ENCODE measurements around the gene ANKRD6.
A peak's percentile ranks its signal among the peaks of the same experiment; 100 is the strongest.

Gene ANKRD6

DNA sequence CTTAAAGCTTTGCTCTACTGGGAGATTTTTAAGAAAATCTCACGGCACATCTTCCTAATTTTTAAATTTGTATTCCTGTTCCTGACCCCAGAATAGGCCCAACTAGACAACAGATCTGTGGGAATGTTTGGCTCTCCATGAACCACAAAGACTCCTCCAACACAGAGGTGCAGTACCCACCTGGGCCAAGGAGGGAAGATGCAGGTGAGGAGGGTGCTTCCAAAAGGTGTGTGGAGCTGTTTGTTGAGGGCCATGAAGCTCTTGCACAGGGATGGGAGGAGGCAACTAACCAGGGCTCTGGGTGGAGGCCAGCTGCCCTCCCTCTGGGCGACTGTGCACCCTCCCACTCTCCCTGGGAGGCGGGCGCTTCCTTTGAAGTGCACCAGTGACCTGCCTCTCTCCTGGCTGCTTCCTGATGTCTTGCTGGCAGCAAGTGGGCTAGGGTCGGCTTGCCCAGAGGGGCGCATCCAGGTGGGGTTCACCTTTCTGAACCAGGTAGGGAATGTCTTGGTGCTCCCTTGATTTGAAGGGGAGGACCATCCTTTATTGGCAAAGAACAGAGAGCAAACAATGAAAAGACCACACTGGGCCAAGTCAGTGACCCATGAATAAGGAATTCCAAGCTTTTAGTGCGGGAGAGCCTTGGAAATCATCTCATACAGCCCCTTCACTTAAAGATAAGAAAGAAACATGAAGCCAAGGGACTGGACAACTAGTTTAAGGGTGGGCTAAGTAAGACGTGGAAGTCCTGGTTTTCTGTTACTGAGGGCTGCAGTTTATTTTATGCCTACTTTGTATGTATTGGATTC, 76.0 kb downstream of the ANKRD6 start:
- H2BK12ac ChIP-seq (ENCODE audit: low read length), result no peak overlapping the region
- peak overlapping the region; percentile 11 for H3K23ac ChIP-seq (ENCODE audit: low read depth, low read length, poor library complexity)
- no CpG with 5 or more reads among the region's 8 CpGs for WGBS, 2 donors (ENCODE audit: extremely low coverage in 2 of 2, insufficient read length in 2 of 2, insufficient replicate concordance in 1 of 2)
- H2AFZ ChIP-seq (ENCODE audit: low read length), result no peak overlapping the region
- H3K14ac ChIP-seq (ENCODE audit: low read length), result no peak overlapping the region
- no peaks in the 10 kb centered on the region for H3K27me3 ChIP-seq (ENCODE audit: control insufficient read depth in 3 of 3, insufficient read depth in 3 of 3, low read depth in 1 of 3, low read length in 3 of 3)
- H3K79me1 ChIP-seq (ENCODE audit: low read depth, low read length), result peaks cover 3% of the 10 kb centered on the region
- no peak overlapping the region for H3K27ac ChIP-seq (replicated peaks; ENCODE audit: low read length)
- no peak overlapping the region for H4K91ac ChIP-seq (ENCODE audit: low read depth, low read length, poor library complexity)
- H3K4ac ChIP-seq (ENCODE audit: low read length), result no peak overlapping the region
- no peak overlapping the region for H3K4me2 ChIP-seq (ENCODE audit: insufficient read depth, low read length, poor library complexity, severe bottlenecking)
- no peak overlapping the region for H4K8ac ChIP-seq (ENCODE audit: low read depth, low read length)
- H2BK15ac ChIP-seq (ENCODE audit: low read length), result peak overlapping the region; percentile 86
- peak overlapping the region; percentile 67 for H3K18ac ChIP-seq (ENCODE audit: low read length)
- DNase-seq (ENCODE audit: low spot score), result no peak
- no peaks in the 10 kb centered on the region for H3K9me3 ChIP-seq (replicated peaks in 1 of 2; ENCODE audit: control insufficient read depth in 2 of 2, insufficient read depth in 1 of 2, low read depth in 1 of 2, low read length in 2 of 2)
- no peak overlapping the region for H2BK5ac ChIP-seq (ENCODE audit: low read length)
- no peak overlapping the region for H3K4me3 ChIP-seq (ENCODE audit: low read length in 2 of 2)
- H2AK5ac ChIP-seq (ENCODE audit: low read depth, low read length), result no peak overlapping the region
- peaks cover 0 to 4% of the 10 kb centered on the region in 2 donors for H3K36me3 ChIP-seq (replicated peaks in 1 of 2; ENCODE audit: control insufficient read depth in 2 of 2, insufficient read depth in 2 of 2, low read length in 2 of 2)
- peak overlapping the region; percentile 30 for H2BK120ac ChIP-seq (ENCODE audit: low read depth, low read length)
- peaks cover 7 to 15% of the 10 kb centered on the region in 2 donors for H3K4me1 ChIP-seq (ENCODE audit: control insufficient read depth in 2 of 2, insufficient read depth in 1 of 2, low read depth in 1 of 2, low read length in 2 of 2)
- no peak overlapping the region for H3K9ac ChIP-seq (ENCODE audit: low read depth, low read length, poor library complexity)

DNA sequence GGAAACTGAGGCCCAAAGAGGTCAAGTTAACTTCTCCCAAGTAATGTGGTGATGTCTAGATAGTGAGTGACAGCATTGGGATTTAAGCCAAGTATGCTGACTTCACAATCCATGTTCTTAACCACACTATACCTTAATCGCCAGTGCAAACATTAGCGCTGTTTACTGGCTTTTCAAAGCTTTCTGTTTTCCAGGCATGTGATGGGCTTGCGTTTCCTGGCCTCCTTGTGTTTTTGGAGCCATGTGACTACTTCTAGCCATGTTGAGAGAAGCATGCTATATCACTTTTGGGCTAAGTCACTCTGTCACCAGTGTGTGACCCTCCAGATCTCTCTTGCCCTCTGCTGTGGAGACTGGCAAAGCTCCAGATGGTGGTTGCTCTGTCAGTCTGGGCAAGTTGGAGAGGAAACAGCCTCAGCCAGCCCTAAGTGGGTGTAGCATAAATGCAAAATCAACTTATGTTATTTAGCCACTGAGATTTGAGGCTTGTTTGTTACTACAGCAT, 76.9 kb downstream of the ANKRD6 start:
- no peak for DNase-seq (ENCODE audit: low spot score)
- Histone ChIP-seq H3K4me1 (ENCODE audit: control insufficient read depth in 2 of 2, insufficient read depth in 1 of 2, low read depth in 1 of 2, low read length in 2 of 2) (peaks cover 7 to 15% of the 10 kb centered on the region in 2 donors), H2BK120ac (ENCODE audit: low read depth, low read length) (no peak overlapping the region), H3K27ac (replicated peaks; ENCODE audit: low read length) (no peak overlapping the region), H3K4ac (ENCODE audit: low read length) (no peak overlapping the region), H2BK12ac (ENCODE audit: low read length) (no peak overlapping the region), H3K9ac (ENCODE audit: low read depth, low read length, poor library complexity) (no peak overlapping the region), H3K4me3 (ENCODE audit: low read length in 2 of 2) (no peak overlapping the region), H3K9me3 (replicated peaks in 1 of 2; ENCODE audit: control insufficient read depth in 2 of 2, insufficient read depth in 1 of 2, low read depth in 1 of 2, low read length in 2 of 2) (no peaks in the 10 kb centered on the region), H3K23ac (ENCODE audit: low read depth, low read length, poor library complexity) (no peak overlapping the region), H2AFZ (ENCODE audit: low read length) (no peak overlapping the region), H3K27me3 (ENCODE audit: control insufficient read depth in 3 of 3, insufficient read depth in 3 of 3, low read depth in 1 of 3, low read length in 3 of 3) (no peaks in the 10 kb centered on the region), H2AK5ac (ENCODE audit: low read depth, low read length) (no peak overlapping the region), H3K18ac (ENCODE audit: low read length) (no peak overlapping the region), H2BK15ac (ENCODE audit: low read length) (no peak overlapping the region), H3K36me3 (replicated peaks in 1 of 2; ENCODE audit: control insufficient read depth in 2 of 2, insufficient read depth in 2 of 2, low read length in 2 of 2) (peaks cover 0 to 4% of the 10 kb centered on the region in 2 donors), H3K14ac (ENCODE audit: low read length) (no peak overlapping the region), H3K4me2 (ENCODE audit: insufficient read depth, low read length, poor library complexity, severe bottlenecking) (no peak overlapping the region), H3K79me1 (ENCODE audit: low read depth, low read length) (peaks cover 3% of the 10 kb centered on the region), H2BK5ac (ENCODE audit: low read length) (no peak overlapping the region), H4K8ac (ENCODE audit: low read depth, low read length) (no peak overlapping the region), H4K91ac (ENCODE audit: low read depth, low read length, poor library complexity) (no peak overlapping the region)
- no CpG with 5 or more reads among the region's 3 CpGs for WGBS, 2 donors (ENCODE audit: extremely low coverage in 2 of 2, insufficient read length in 2 of 2, insufficient replicate concordance in 1 of 2)

DNA sequence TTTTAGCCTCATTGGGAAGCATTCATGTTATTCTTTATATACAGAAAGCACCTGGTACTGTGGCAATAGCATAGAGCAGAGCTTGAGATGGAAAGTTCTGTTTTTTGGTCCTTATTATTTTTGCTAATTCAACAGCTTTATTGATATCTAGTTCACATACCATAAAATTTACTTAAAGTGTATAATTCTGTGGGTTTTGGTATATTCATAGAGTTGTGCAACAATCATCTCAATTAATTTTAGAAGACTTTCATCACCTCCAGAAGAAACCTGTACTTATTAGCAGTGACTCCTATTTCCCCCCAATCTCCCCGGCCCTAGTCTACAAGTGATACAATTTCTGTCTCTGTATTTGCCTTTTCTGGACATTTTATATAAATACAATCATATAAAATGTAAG, 77.4 kb downstream of the ANKRD6 start:
- Histone ChIP-seq H4K91ac (ENCODE audit: low read depth, low read length, poor library complexity) (no peak overlapping the region), H3K9me3 (replicated peaks in 1 of 2; ENCODE audit: control insufficient read depth in 2 of 2, insufficient read depth in 1 of 2, low read depth in 1 of 2, low read length in 2 of 2) (no peaks in the 10 kb centered on the region), H2BK12ac (ENCODE audit: low read length) (no peak overlapping the region), H3K9ac (ENCODE audit: low read depth, low read length, poor library complexity) (no peak overlapping the region), H3K36me3 (replicated peaks in 1 of 2; ENCODE audit: control insufficient read depth in 2 of 2, insufficient read depth in 2 of 2, low read length in 2 of 2) (peaks cover 0 to 4% of the 10 kb centered on the region in 2 donors), H3K18ac (ENCODE audit: low read length) (no peak overlapping the region), H3K27me3 (ENCODE audit: control insufficient read depth in 3 of 3, insufficient read depth in 3 of 3, low read depth in 1 of 3, low read length in 3 of 3) (no peaks in the 10 kb centered on the region), H3K27ac (replicated peaks; ENCODE audit: low read length) (no peak overlapping the region), H3K4ac (ENCODE audit: low read length) (no peak overlapping the region), H2AFZ (ENCODE audit: low read length) (no peak overlapping the region), H2BK5ac (ENCODE audit: low read length) (no peak overlapping the region), H3K23ac (ENCODE audit: low read depth, low read length, poor library complexity) (no peak overlapping the region), H2BK15ac (ENCODE audit: low read length) (no peak overlapping the region), H3K79me1 (ENCODE audit: low read depth, low read length) (peaks cover 3% of the 10 kb centered on the region), H3K4me1 (ENCODE audit: control insufficient read depth in 2 of 2, insufficient read depth in 1 of 2, low read depth in 1 of 2, low read length in 2 of 2) (peaks cover 7 to 15% of the 10 kb centered on the region in 2 donors), H2AK5ac (ENCODE audit: low read depth, low read length) (no peak overlapping the region), H2BK120ac (ENCODE audit: low read depth, low read length) (no peak overlapping the region), H4K8ac (ENCODE audit: low read depth, low read length) (no peak overlapping the region), H3K4me3 (ENCODE audit: low read length in 2 of 2) (no peak overlapping the region), H3K4me2 (ENCODE audit: insufficient read depth, low read length, poor library complexity, severe bottlenecking) (no peak overlapping the region), H3K14ac (ENCODE audit: low read length) (no peak overlapping the region)
- DNase-seq (ENCODE audit: low spot score), result no peak
- no CpG with 5 or more reads among the region's 1 CpG for WGBS, 2 donors (ENCODE audit: extremely low coverage in 2 of 2, insufficient read length in 2 of 2, insufficient replicate concordance in 1 of 2)

- H2AFZ ChIP-seq (ENCODE audit: low read length), result no peak overlapping the region
- H2BK5ac ChIP-seq (ENCODE audit: low read length), result no peak overlapping the region
- no peak overlapping the region for H3K14ac ChIP-seq (ENCODE audit: low read length)
- no peaks in the 10 kb centered on the region for H3K36me3 ChIP-seq (replicated peaks in 1 of 2; ENCODE audit: control insufficient read depth in 2 of 2, insufficient read depth in 2 of 2, low read length in 2 of 2)
- no peak overlapping the region for H3K18ac ChIP-seq (ENCODE audit: low read length)
- H3K23ac ChIP-seq (ENCODE audit: low read depth, low read length, poor library complexity), result no peak overlapping the region
- no peak for DNase-seq (ENCODE audit: low spot score)
- H4K8ac ChIP-seq (ENCODE audit: low read depth, low read length), result no peak overlapping the region
- no peak overlapping the region for H4K91ac ChIP-seq (ENCODE audit: low read depth, low read length, poor library complexity)
- H3K4ac ChIP-seq (ENCODE audit: low read length), result no peak overlapping the region
- no peak overlapping the region for H3K4me2 ChIP-seq (ENCODE audit: insufficient read depth, low read length, poor library complexity, severe bottlenecking)
- H3K9ac ChIP-seq (ENCODE audit: low read depth, low read length, poor library complexity), result no peak overlapping the region
- no peak overlapping the region for H2BK15ac ChIP-seq (ENCODE audit: low read length)
- no peak overlapping the region for H2AK5ac ChIP-seq (ENCODE audit: low read depth, low read length)
- no peaks in the 10 kb centered on the region for H3K27me3 ChIP-seq (ENCODE audit: control insufficient read depth in 3 of 3, insufficient read depth in 3 of 3, low read depth in 1 of 3, low read length in 3 of 3)
- H3K4me3 ChIP-seq (ENCODE audit: low read length in 2 of 2), result no peak overlapping the region
- WGBS, 2 donors (ENCODE audit: extremely low coverage in 2 of 2, insufficient read length in 2 of 2, insufficient replicate concordance in 1 of 2), result no CpG with 5 or more reads among the region's 4 CpGs
- no peaks in the 10 kb centered on the region for H3K79me1 ChIP-seq (ENCODE audit: low read depth, low read length)
- H3K4me1 ChIP-seq (ENCODE audit: control insufficient read depth in 2 of 2, insufficient read depth in 1 of 2, low read depth in 1 of 2, low read length in 2 of 2), result no peaks in the 10 kb centered on the region
- H2BK120ac ChIP-seq (ENCODE audit: low read depth, low read length), result no peak overlapping the region
- H2BK12ac ChIP-seq (ENCODE audit: low read length), result no peak overlapping the region
- H3K9me3 ChIP-seq (replicated peaks in 1 of 2; ENCODE audit: control insufficient read depth in 2 of 2, insufficient read depth in 1 of 2, low read depth in 1 of 2, low read length in 2 of 2), result peaks cover 0 to 6% of the 10 kb centered on the region in 2 donors
- no peak overlapping the region for H3K27ac ChIP-seq (replicated peaks; ENCODE audit: low read length)
These were observed 85.6 kb downstream of the ANKRD6 start for GRCh38 chr6:89518352-89519055.
